Urinary bladder (tissue), 4 donors: ENCODE measurements around the gene ACTA2. TPM values are rescaled to one million over a fixed set of nuclear protein-coding genes. Genes with fewer than 3 reads are reported as not detected.

Source experiments
- DNase-seq: peaks from one replicate; pipeline ENCODE4 v3.0.0-alpha.2; 2015; ENCODE audit errors: extremely low spot score
- H3K27ac ChIP-seq: one replicate; pipeline ENCODE4 v1.5.1; 2013; ENCODE audit warnings: low read depth, mild to moderate bottlenecking, moderate library complexity
- H3K36me3 ChIP-seq: one replicate; pipeline ENCODE4 v1.6.1; 2013; ENCODE audit warnings: mild to moderate bottlenecking, moderate library complexity; ENCODE audit not compliant: insufficient read depth
- H3K4me1 ChIP-seq: one replicate; pipeline ENCODE4 v1.6.1; 2013; ENCODE audit warnings: mild to moderate bottlenecking, moderate library complexity; ENCODE audit not compliant: insufficient read depth
- H3K4me3 ChIP-seq: one replicate; pipeline ENCODE4 v1.5.1; 2013; ENCODE audit warnings: low read depth, low read length
- WGBS: extraction: QIAGEN DNeasy Blood & Tissue Kit; methylation state at CpG from one replicate; pipeline ENCODE4 v1.1.7; 2013; 5-methylcytosine and 5-hydroxymethylcytosine counted together
- polyA plus RNA-seq: library from polyadenylated mRNA; stranded (reverse); fragments of 200-250 nt; gene quantifications from one replicate; pipeline ENCODE4 v1.2.3, GENCODE V29; 2013
- total RNA-seq: library from RNA; depleted of rRNA; stranded (reverse); fragments of >200 nt; gene quantifications from one replicate; pipeline ENCODE4 v1.2.3, GENCODE V29; 2014
- donor health status: healthy with polysubstance abuse.
- donor health status: healthy.

ACTA2 gene
- total RNA-seq (3,971 TPM), polyA plus RNA-seq (6,755 TPM)

DNA sequence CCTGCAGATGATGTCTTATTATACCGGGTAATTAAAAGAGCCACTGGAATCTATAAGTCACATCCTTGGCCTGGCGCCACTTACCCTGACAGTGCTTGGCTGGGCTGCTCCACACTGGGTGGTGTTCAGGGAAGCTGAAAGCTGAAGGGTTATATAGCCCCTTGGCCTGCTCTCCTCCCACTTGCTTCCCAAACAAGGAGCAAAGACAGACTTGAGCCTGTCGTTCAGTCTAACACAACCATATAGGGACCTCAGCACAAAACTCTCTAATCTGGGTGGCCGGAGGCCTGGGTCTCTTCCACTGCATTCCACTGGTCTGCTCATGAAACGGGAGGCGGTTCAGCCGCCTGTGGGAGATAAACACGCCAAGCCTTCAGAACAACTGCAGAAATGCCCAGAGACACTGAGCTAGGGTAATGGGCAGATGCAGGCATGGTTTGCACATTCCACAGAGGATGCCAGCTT, at the start of gene ACTA2:
Gene ACTA2, minus strand, starts transcription at position 127 of the 465 bp plus-strand sequence. CDS start 3,843 bp downstream, outside the sequence.
- peak; percentile 33 for DNase-seq
- H3K36me3 ChIP-seq = no peaks in the 10 kb centered on the region
- peak within 1 kb of the TSS; percentile 89 for H3K27ac ChIP-seq
- H3K4me1 ChIP-seq = no peaks in the 10 kb centered on the region
- H3K4me3 ChIP-seq = peak within 1 kb of the TSS; percentile 54
- 24% methylated on average over 8 of the region's 8 CpGs for WGBS

DNA sequence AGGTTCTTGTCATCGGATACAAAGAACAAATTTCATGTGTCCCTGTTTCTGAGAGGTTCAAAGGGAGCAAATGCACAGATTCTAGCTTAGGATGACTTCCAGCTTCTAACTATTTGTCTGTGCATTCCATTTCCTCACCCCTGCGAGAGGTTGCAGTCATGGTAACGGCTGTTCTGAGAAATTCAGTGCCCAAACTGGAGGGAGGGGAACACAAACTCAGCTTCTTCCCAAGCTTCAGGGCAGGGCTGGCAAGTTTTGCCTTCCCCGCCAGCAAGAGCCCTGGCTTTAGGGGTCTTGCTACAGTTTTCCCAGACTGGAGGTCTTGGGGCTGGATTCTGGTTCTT, 49.1 kb upstream of the ACTA2 start:
- Histone ChIP-seq H3K36me3 (peaks cover 4% of the 10 kb centered on the region), H3K4me1 (no peaks in the 10 kb centered on the region), H3K27ac (no peak overlapping the region), H3K4me3 (no peak overlapping the region)
- 52% methylated on average over 4 of the region's 4 CpGs for WGBS
- no peak for DNase-seq

DNA sequence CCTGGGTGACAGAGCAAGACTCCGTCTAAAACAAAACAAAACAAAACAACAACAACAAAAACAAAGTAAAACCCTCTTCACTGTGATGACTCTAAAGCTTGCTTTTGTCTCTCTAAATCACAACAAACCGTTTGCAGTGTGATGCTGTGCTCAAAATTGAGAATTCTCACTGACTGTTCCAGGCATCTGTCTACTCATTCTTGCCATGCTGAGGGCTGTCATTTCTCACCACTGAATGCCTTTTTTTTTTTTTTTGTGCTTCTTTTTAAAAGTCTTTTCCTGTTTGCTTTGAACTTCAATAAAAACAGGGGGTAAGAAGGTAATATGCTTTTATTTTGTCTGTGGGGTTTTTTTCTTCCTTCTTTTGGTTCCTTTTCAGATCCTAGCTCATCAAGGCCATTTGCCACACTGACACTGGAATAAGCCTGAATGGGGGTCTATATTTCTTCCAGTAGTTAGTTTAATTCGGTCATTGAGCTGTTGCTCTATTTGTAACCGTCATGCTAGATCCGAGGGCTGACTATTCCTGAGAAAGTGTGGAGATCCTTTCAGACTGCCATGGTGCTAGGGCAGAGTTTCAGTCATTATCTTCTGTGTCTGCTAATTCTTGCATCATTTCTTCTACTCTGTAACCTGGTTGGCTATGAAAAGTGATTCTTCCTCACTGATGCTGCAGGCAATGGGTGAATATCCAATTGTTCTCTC, 48.6 kb upstream of the ACTA2 start:
- WGBS = 75% methylated on average over 5 of the region's 5 CpGs
- no peak for DNase-seq
- Histone ChIP-seq H3K4me3 (no peak overlapping the region), H3K27ac (peak overlapping the region; percentile 38), H3K4me1 (no peaks in the 10 kb centered on the region), H3K36me3 (peaks cover 4% of the 10 kb centered on the region)

DNA sequence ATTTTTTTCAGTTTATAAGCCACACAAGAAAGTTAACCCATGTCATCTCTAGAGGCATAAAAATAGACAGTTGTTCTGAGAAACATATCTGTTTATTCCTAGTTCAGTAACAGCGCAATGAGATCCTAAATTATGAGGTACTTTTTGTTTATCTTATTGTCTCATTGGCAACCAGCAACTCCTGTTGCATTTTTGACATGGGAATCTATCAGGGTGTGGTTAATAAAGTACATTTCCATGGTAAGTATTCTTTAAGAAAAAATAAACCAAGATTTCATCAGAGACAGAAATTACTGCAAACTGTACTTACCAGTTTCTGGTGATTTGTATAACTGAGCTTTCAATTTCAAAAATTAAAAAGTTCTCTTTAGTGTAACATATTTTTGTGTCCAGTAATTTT, 47.1 kb upstream of the ACTA2 start:
- H3K27ac ChIP-seq = no peak overlapping the region

DNA sequence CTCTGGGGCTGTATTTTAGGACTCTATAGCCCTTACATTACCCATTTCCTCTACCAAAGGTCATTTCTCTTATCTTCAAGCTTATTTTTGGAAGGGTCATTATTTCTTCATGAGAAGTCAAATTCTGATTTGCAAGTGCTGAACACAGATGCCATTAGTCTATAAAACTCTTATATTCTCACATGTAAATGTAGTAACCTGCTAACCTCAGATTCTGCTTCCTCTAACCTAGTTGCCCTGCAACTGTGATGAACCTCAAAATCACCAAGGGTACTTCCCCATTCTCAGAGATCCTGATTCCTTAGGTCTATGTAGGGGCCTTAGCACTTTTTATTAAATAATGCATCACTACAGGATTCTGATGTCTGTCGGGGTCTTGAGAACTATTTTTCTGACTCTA, 44.4 kb upstream of the ACTA2 start:
- H3K4me3 ChIP-seq = no peak overlapping the region
- H3K4me1 ChIP-seq = no peaks in the 10 kb centered on the region
- DNase-seq = no peak
- H3K27ac ChIP-seq = no peak overlapping the region
- 91% methylated on average over 1 of the region's 1 CpG for WGBS
- H3K36me3 ChIP-seq = no peaks in the 10 kb centered on the region

More for the DNA sequence above, 47.1 kb upstream of the ACTA2 start:
- no peaks in the 10 kb centered on the region for H3K4me1 ChIP-seq
- H3K36me3 ChIP-seq = peaks cover 4% of the 10 kb centered on the region
- no peak overlapping the region for H3K4me3 ChIP-seq
- 72% methylated on average over 1 of the region's 1 CpG for WGBS
- DNase-seq = no peak

DNA sequence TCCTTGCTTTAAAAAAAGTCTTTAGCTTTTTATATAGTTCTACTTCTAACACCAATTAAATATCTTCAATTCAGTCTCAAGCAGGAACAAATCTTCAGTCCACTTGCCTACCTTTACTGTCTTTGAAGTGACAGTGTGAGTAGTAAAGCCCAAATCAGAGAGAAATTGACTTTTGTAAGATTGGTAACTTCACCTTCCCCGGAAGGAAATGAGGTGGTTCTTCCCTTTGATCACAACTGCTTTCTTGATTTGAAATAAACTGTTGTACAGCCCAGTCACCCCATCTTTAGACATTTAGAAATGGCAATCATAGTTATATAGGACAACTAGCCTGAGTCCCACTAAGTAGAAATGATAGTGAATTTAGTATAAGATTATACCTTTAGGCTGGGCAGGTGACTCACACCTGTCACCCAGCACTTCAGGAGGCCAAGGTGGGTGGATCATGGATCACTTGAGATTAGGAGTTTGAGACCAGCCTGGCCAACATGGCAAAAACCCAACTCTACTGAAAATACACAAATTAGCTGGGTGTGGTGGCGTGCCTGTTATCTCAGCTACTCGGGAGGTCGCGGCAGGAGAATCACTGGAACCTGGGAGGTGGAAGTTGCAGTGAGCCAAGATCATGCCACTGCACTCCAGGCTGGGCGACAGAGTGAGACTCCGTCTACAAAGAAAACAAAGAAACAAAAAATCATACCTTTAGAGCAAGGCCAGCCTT, 42.7 kb upstream of the ACTA2 start:
- H3K27ac ChIP-seq = no peak overlapping the region
- no peak overlapping the region for H3K4me3 ChIP-seq
- DNase-seq = no peak
- H3K4me1 ChIP-seq = no peaks in the 10 kb centered on the region
- no peaks in the 10 kb centered on the region for H3K36me3 ChIP-seq
- 91% methylated on average over 7 of the region's 7 CpGs for WGBS

DNA sequence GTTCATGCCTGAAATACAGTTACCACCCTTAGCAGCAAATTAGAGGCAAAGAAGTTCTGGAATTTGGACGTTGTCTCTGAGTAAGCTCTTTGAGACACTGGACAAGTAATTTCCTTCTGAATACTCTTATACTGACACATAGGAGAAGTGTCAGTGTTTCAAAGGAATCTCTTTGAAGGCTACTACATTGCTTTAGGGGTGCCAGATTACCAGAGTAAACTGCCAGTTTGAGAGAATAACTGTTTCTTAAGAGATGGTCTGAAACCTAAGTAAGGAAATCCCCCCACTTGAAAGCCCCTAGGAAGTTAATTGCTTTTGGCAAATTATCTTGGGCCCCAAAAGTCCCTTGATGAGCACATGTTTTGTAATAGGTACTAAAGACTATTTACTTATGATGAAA, 41.4 kb upstream of the ACTA2 start:
- H3K4me3 ChIP-seq = peak overlapping the region; percentile 11
- no peaks in the 10 kb centered on the region for H3K4me1 ChIP-seq
- peak overlapping the region; percentile 46 for H3K27ac ChIP-seq
- WGBS = 57% methylated on average over 1 of the region's 1 CpG
- DNase-seq = no peak
- H3K36me3 ChIP-seq = no peaks in the 10 kb centered on the region

DNA sequence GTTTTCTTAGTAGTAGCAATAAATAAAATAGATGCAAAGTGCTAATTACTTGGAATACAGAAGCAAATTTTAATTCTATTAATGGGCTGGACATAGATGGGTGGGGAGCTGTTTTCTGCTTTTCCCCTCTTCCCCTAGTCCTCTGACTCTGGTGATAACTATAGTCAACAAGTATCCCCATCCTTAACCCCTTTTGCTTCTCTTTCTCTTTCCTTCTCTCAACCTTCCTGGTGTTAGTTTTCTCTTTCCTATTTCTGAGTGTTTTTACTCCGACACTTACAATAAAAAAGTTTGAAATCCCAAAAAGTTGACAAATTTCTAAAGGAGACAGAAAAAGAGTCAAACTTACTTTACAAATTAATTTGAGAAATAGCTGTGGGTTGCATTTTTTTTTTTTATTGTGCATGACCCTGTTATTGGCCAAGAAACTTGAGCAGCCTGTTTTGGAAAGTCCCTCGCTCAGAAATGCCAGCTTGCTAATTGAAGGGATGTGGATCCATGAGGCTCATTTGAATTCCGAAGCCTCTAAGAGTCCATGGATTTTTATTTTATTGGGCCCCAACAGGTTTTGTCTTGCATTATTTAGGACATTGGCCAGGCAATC, 40.5 kb upstream of the ACTA2 start:
- 48% methylated on average over 3 of the region's 3 CpGs for WGBS
- H3K4me3 ChIP-seq = peak overlapping the region; percentile 36
- H3K27ac ChIP-seq = peak overlapping the region; percentile 6
- no peaks in the 10 kb centered on the region for H3K36me3 ChIP-seq
- no peak for DNase-seq
- no peaks in the 10 kb centered on the region for H3K4me1 ChIP-seq

DNA sequence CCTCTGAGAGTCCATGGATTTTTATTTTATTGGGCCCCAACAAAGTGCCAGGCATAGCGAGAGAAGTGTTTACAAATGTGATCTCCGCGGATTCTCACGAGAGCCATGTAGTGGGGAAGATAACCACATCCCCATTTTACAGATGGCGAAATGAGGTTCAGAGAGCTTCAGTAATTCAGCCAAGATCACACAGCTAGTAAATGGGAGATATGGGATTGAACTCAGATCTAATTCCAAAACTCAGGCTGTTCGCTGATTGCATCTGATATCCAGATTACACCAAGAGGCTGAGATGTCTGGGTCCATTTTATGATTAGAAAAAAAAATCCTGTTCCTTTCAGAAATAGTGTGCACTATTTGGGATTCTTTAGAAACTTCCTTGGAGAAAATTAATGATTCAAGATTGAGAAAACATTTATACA, 39.3 kb upstream of the ACTA2 start:
- Histone ChIP-seq H3K27ac (peak overlapping the region; percentile 96), H3K4me3 (peak overlapping the region; percentile 86), H3K36me3 (no peaks in the 10 kb centered on the region), H3K4me1 (no peaks in the 10 kb centered on the region)
- WGBS = 12% methylated on average over 6 of the region's 6 CpGs
- DNase-seq = no peak

DNA sequence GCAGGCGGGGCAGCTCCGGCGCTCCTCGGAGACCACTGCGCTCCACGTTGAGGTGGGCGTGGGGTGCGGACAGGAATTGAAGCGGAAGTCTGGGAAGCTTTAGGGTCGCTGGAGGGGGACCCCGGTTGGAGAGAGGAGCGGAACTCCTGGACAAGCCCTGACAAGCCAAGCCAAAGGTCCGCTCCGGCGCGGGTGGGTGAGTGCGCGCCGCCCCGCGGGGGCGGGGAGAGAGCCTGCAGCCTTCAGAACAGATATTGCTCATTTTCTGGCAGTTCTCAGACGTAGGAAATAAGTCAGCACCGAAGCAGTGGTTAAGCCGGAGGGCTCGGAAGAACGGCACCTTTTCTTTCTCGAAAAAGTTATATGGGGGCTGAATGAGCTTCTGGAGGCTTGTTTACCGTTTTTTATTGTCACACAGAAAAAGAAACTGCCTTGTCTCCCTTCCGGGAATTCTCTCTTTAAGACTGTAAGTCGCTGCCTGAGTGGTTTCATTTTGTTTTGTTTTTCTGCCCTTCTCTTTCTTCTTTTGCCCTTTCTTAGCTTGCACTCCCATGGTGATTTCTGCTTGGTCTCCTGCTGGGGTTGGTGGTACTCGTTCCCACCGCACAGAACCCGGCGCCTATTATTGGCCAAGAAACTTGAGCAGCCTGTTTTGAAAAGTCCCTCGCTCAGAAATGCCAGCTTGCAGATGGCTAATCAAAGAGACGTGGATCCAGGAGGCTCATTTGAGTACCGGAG, 38.8 kb upstream of the ACTA2 start:
- DNase-seq = peak; percentile 28
- no peaks in the 10 kb centered on the region for H3K4me1 ChIP-seq
- under 1% methylated on average over 38 of the region's 38 CpGs for WGBS

DNA sequence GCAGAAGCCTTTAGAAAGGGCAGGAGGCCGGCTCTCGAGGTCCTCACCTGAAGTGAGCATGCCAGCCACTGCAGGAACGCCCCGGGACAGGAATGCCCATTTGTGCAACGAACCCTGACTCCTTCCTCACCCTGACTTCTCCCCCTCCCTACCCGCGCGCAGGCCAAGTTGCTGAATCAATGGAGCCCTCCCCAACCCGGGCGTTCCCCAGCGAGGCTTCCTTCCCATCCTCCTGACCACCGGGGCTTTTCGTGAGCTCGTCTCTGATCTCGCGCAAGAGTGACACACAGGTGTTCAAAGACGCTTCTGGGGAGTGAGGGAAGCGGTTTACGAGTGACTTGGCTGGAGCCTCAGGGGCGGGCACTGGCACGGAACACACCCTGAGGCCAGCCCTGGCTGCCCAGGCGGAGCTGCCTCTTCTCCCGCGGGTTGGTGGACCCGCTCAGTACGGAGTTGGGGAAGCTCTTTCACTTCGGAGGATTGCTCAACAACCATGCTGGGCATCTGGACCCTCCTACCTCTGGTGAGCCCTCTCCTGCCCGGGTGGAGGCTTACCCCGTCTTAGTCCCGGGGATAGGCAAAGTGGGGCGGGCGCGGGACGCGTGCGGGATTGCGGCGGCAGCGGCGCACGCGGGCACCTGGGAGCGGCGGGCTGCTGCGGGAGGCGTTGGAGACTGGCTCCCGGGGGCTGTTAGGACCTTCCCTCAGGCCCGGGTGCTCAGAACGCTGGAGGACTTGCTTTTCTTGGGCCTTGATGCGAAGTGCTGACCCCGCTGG, 38.0 kb upstream of the ACTA2 start, which contains the start of gene FAS:
Gene FAS, plus strand, starts transcription at position 415 of the 777 bp plus-strand sequence. Its CDS starts 79 bp downstream, at position 494.
- Histone ChIP-seq H3K4me3 (peak within 1 kb of the TSS; percentile 86), H3K27ac (peak within 1 kb of the TSS; percentile 96), H3K4me1 (no peaks in the 10 kb centered on the region), H3K36me3 (no peaks in the 10 kb centered on the region)
- WGBS = under 1% methylated on average over 51 of the region's 51 CpGs
- DNase-seq = no peak

More for the DNA sequence above, 38.8 kb upstream of the ACTA2 start:
- no peaks in the 10 kb centered on the region for H3K36me3 ChIP-seq
- peak overlapping the region; percentile 96 for H3K27ac ChIP-seq
- peak overlapping the region; percentile 86 for H3K4me3 ChIP-seq

DNA sequence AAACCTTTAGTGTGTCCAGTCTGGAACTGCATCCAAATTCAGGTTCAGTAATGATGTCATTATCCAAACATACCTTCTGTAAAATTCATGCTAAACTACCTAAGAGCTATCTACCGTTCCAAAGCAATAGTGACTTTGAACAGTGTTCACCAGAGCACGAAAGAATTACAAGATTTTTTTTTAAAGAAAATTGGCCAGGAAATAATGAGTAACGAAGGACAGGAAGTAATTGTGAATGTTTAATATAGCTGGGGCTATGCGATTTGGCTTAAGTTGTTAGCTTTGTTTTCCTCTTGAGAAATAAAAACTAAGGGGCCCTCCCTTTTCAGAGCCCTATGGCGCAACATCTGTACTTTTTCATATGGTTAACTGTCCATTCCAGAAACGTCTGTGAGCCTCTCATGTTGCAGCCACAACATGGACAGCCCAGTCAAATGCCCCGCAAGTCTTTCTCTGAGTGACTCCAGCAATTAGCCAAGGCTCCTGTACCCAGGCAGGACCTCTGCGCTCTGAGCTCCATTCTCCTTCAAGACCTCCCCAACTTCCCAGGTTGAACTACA, 37.3 kb upstream of the ACTA2 start:
- DNase-seq = peak; percentile 72
- H3K4me1 ChIP-seq = no peaks in the 10 kb centered on the region
- peak overlapping the region; percentile 86 for H3K4me3 ChIP-seq
- 15% methylated on average over 8 of the region's 8 CpGs for WGBS
- peak overlapping the region; percentile 96 for H3K27ac ChIP-seq
- H3K36me3 ChIP-seq = no peaks in the 10 kb centered on the region
